ENCODE data around the gene RALGPS2.

The RALGPS2 gene

DNA sequence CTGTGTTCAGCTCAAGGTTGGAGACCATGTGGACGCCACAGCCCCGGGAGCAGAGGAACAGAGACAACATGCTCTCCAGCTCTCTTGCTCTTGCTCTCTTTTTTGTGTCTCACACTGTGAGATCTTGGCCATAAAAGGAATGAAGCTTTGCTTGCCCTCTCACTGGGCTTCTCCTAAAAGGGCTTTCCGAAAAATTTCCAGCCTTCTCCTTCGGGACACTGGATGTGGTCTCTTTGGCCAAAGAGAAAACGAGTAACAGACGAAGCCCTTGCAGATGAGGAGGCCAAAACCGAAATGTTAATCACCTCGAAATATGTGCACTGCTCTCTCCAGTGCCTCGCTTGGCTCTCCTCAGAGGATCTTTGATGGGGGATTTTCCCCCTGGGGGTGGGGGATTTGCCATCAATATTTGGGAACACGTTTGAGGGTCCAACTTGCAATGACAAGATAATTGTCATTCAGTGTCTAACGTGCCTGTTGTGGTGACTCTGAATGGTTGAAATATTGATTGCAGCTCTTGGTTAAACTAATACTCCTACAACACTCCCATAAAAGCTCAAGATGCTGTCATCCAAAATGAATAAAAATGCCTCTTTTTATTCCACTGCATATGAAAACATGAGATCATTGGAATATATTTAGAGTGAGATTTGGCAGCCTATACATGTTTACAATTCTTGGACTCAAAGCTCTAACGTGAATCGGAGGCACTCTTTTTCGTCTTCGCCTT is 214.5 kb downstream of the RALGPS2 start:
- peak in 1 of 2 donors; percentile 23 for DNase-seq (ENCODE audit: low read depth in 2 of 2)
- H3K4me3 ChIP-seq (replicated peaks in 1 of 2; ENCODE audit: low read depth in 2 of 2, low read length in 2 of 2) = peak overlapping the region in 1 of 2 donors; percentile 16
- TF ChIP-seq CTCF (IDR thresholded peaks at IDR 0.05; ENCODE audit: low read depth, low read length) = no peak

- TF ChIP-seq CTCF (IDR thresholded peaks at IDR 0.05; ENCODE audit: low read depth, low read length) = no peak
- DNase-seq (ENCODE audit: low read depth in 2 of 2) = peak; percentile 34 to 37
- no peak overlapping the region for H3K4me3 ChIP-seq (replicated peaks in 1 of 2; ENCODE audit: low read depth in 2 of 2, low read length in 2 of 2)
Observed at GRCh38 chr1:178940068-178940765, 215.2 kb downstream of the RALGPS2 start.

GRCh38 chr1:178941261-178941689 is 216.2 kb downstream of the RALGPS2 start:
- no peak for DNase-seq (ENCODE audit: low read depth in 2 of 2)
- H3K4me3 ChIP-seq (replicated peaks in 1 of 2; ENCODE audit: low read depth in 2 of 2, low read length in 2 of 2) = no peak overlapping the region
- no peak for TF ChIP-seq CTCF (IDR thresholded peaks at IDR 0.05; ENCODE audit: low read depth, low read length)

DNA sequence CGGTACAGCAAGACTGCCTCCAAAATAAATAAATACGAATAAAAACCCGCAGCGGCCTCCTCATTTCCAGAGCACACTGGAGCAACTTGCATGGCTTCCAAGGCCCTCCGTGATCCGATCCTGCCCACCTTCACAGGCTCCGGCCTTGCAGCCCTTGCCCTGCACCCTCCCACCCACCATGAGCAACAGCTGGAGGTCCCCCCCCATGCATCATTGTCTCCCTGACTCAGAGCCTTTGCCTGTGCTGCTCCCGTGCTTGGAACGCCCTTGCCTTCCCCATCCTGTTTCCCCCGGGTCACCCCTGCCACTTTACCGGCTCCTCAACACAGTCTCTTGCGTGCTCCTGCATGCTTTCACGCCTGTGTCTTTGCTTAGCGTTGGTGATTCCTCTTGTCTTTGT is 216.8 kb downstream of the RALGPS2 start:
- DNase-seq (ENCODE audit: low read depth in 2 of 2) = no peak
- no peak for TF ChIP-seq CTCF (IDR thresholded peaks at IDR 0.05; ENCODE audit: low read depth, low read length)
- H3K4me3 ChIP-seq (replicated peaks in 1 of 2; ENCODE audit: low read depth in 2 of 2, low read length in 2 of 2) = no peak overlapping the region

- no peak for TF ChIP-seq CTCF (IDR thresholded peaks at IDR 0.05; ENCODE audit: low read depth, low read length)
- no peak overlapping the region for H3K4me3 ChIP-seq (replicated peaks in 1 of 2; ENCODE audit: low read depth in 2 of 2, low read length in 2 of 2)
- peak; percentile 28 to 55 for DNase-seq (ENCODE audit: low read depth in 2 of 2)
Observed at GRCh38 chr1:178942285-178943198, 217.5 kb downstream of the RALGPS2 start.

DNA sequence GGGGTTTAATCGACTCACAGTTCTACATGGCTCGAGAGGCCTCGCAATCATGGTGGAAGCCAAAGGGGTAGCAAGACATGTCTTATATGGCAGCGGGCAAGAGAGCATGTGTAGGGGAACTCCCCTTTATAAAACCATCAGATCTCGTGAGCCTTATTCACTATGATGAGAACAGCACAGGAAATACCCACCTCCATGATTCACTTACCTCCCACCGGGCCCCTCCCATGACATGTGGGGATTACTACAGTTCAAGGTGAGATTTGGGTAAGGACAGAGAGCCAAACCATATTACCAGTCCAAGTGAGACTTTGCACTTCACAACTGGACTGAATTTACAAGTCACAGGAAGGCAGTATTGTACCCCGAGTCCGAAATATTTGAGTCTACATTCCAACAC is 219.7 kb downstream of the RALGPS2 start:
- TF ChIP-seq CTCF (IDR thresholded peaks at IDR 0.05; ENCODE audit: low read depth, low read length) = no peak
- no peak for DNase-seq (ENCODE audit: low read depth in 2 of 2)
- no peak overlapping the region for H3K4me3 ChIP-seq (replicated peaks in 1 of 2; ENCODE audit: low read depth in 2 of 2, low read length in 2 of 2)

Measured in cardiac fibroblast (primary cell).